Glutamatergic neuron (in vitro differentiated cells): ENCODE data around the gene MGRN1. TPM values are rescaled to one million over a fixed set of nuclear protein-coding genes. Genes with fewer than 3 reads are reported as not detected.

Experiments used
- DNase-seq: peaks from one replicate; pipeline ENCODE4 v3.0.0; 2022
- H3K27ac Mint-ChIP-seq: one replicate; pipeline ENCODE4 v1.8.0; 2020; ENCODE audit warnings: mild to moderate bottlenecking, mixed read lengths, inconsistent platforms; ENCODE audit not compliant: unreplicated experiment
- H3K27me3 Mint-ChIP-seq: one replicate; pipeline ENCODE4 v1.8.0; 2020; ENCODE audit warnings: mild to moderate bottlenecking, moderate library complexity, mixed read lengths, inconsistent platforms; ENCODE audit not compliant: unreplicated experiment
- H3K36me3 Mint-ChIP-seq: one replicate; pipeline ENCODE4 v1.8.0; 2020; ENCODE audit warnings: mild to moderate bottlenecking, mixed read lengths, inconsistent platforms; ENCODE audit not compliant: unreplicated experiment
- H3K4me1 Mint-ChIP-seq: one replicate; pipeline ENCODE4 v1.8.0; 2020; ENCODE audit warnings: mild to moderate bottlenecking, low read depth, mixed read lengths, inconsistent platforms; ENCODE audit not compliant: unreplicated experiment
- H3K4me3 Mint-ChIP-seq: one replicate; pipeline ENCODE4 v1.8.0; 2020; ENCODE audit warnings: mild to moderate bottlenecking, mixed read lengths, inconsistent platforms; ENCODE audit not compliant: unreplicated experiment
- H3K9me3 Mint-ChIP-seq: one replicate; pipeline ENCODE4 v1.8.0; 2020; ENCODE audit warnings: mild to moderate bottlenecking, moderate library complexity, mixed read lengths, inconsistent platforms; ENCODE audit not compliant: unreplicated experiment
- total RNA-seq: library from RNA; stranded (reverse); fragmentation: NEBNext Ultra II Directional; extraction: Animal tissue kit (Norgen Biotek cat#: 25700); gene quantifications from one replicate; pipeline ENCODE4 v1.2.1, GENCODE V29; 2021; ENCODE audit not compliant: unreplicated experiment
- TF ChIP-seq, protein P1 (sequence below): fragments of 200-600 bp; sonication (generic); IDR thresholded peaks from one replicate; pipeline ENCODE4 v1.5.0; 2021; ENCODE audit not compliant: partially characterized antibody, unreplicated experiment

MGRN1 gene
- total RNA-seq, 1 donor from 2014 or later, result 150 TPM

DNA sequence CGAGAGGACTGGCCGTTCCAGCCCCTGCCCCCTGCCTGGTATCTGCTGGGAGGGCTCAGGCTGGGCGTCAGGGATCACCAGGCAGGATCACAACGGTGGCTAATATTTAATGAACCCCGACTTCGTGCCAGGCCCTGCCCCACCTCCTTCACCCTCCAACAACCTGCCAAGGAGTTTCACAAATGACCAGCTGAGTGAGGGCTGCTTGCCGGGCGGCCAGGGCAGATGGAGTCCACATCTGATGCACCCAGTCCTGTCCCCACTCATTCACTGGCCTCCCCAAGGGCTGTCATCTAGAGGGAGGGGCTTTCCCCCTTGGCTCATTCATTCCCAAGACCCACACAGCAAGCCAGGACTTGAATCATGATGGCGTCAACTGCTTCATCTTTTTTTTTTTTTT, 27.5 kb upstream of the MGRN1 start:
- peaks cover 11% of the 10 kb centered on the region for H3K9me3 Mint-ChIP-seq
- no peak overlapping the region for H3K27ac Mint-ChIP-seq
- TF ChIP-seq, protein P1, sequence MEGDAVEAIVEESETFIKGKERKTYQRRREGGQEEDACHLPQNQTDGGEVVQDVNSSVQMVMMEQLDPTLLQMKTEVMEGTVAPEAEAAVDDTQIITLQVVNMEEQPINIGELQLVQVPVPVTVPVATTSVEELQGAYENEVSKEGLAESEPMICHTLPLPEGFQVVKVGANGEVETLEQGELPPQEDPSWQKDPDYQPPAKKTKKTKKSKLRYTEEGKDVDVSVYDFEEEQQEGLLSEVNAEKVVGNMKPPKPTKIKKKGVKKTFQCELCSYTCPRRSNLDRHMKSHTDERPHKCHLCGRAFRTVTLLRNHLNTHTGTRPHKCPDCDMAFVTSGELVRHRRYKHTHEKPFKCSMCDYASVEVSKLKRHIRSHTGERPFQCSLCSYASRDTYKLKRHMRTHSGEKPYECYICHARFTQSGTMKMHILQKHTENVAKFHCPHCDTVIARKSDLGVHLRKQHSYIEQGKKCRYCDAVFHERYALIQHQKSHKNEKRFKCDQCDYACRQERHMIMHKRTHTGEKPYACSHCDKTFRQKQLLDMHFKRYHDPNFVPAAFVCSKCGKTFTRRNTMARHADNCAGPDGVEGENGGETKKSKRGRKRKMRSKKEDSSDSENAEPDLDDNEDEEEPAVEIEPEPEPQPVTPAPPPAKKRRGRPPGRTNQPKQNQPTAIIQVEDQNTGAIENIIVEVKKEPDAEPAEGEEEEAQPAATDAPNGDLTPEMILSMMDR, result no peak
- peaks cover 17% of the 10 kb centered on the region for H3K4me1 Mint-ChIP-seq
- no peak overlapping the region for H3K4me3 Mint-ChIP-seq
- no peak for DNase-seq
- H3K36me3 Mint-ChIP-seq, result no peaks in the 10 kb centered on the region
- H3K27me3 Mint-ChIP-seq, result peaks cover 5% of the 10 kb centered on the region

DNA sequence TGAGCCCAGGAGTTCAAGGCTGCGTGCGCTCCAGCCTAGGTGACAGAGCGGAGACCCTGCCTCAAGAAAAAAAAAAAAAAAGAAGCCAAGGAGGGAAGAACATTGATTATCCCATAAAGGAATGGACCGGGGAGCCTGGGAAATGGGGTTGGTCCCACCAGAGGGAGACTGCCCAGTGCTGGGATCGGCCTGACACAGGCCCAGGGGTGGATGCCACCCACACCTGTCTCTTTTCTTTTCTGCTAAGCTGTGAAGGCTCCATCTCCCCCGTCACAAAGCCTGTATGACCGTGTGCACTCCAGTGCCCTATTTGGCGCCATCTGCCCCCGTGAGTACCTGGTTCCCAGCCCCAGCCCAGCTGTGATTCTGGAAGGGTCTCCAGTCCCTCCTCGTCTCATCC, 25.6 kb upstream of the MGRN1 start:
- TF ChIP-seq, protein P1, result no peak
- Mint-ChIP-seq H3K9me3 (peaks cover 6% of the 10 kb centered on the region), H3K27ac (no peak overlapping the region), H3K36me3 (no peaks in the 10 kb centered on the region), H3K4me3 (no peak overlapping the region), H3K27me3 (no peaks in the 10 kb centered on the region), H3K4me1 (peaks cover 6% of the 10 kb centered on the region)
- DNase-seq, result no peak

DNA sequence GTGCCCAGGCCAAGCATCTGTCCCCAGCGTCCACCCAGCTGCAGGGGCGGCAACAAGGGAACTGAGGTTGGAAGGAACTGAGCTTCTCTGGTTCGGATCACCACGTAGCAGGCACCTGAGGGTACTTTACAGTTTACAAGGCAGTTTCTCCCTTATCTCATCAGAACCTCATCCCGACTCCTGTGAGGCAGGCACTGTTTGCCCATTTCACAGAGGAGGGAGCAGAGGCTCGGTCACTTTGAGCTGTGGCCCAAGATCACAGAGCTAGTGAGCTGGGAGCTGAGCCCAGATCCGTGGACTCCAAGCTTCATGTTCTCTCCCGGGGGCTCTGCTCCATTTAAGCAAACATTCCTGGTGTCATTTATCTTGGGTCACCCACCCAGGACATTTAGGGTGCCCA, 25.1 kb upstream of the MGRN1 start:
- no peak for DNase-seq
- Mint-ChIP-seq H3K9me3 (peaks cover 6% of the 10 kb centered on the region), H3K27ac (no peak overlapping the region), H3K36me3 (no peaks in the 10 kb centered on the region), H3K27me3 (peaks cover under 1% of the 10 kb centered on the region), H3K4me1 (peaks cover 5% of the 10 kb centered on the region), H3K4me3 (no peak overlapping the region)
- TF ChIP-seq, protein P1, result no peak

DNA sequence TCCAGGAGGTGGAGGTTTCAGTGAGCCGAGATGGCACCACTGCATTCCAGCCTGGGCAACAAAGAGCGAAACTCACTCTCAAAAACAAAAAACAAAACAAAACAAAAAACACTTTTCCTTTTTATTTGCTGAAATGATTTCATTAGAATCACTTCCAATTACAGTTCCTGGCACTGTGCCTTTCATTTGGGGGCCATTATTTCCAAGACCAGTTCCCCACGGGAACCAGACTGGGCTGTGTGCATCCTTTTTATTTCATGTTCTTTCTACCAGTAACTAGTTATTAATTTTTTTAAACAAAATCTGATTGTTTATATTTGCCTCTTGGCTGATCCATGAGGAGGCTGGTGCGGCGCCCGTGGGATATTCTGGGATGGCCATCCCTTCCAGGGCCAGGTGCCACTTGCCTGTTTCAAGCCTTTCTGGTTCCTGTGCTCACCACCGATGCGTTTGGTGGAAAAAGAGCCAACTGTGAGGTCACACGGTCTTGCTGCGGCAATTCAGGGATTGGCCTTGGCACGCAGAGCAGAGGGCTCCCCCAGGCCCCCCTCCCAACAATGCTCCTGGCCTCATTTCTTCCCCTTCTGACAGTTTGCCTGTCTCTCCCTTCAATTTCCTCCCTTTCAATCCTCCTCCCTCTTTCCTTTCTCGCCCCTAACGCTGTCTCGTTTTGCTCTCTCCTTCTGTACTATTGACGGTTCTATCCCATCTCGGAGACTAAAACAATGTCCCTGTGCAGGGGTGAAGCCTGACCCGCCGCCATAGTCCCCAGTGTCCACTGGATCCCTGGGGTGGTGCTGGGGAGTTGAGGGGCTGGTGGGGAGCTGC, 23.4 kb upstream of the MGRN1 start:
- H3K27ac Mint-ChIP-seq, result peak overlapping the region; percentile 66
- no peak for DNase-seq
- peaks cover 3% of the 10 kb centered on the region for H3K27me3 Mint-ChIP-seq
- H3K9me3 Mint-ChIP-seq, result peaks cover 6% of the 10 kb centered on the region
- H3K4me3 Mint-ChIP-seq, result peak overlapping the region; percentile 30
- TF ChIP-seq, protein P1, result no peak
- H3K4me1 Mint-ChIP-seq, result peaks cover 5% of the 10 kb centered on the region
- H3K36me3 Mint-ChIP-seq, result no peaks in the 10 kb centered on the region

DNA sequence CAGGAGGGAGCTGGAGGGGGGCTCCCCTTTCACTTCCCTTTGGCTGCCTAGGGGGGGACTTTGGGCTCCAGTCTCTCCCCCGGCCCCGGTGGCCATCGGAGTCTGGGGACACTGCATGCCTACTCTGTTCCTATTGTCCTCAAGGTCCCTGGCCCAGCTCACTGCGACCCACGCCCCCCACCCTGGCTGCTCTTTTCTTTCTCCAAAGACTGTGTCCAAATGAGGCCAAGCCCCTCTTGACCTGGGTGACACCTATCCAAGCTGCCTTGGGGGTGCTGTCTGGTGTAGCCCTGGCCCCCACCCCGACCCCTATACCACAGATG, 22.8 kb upstream of the MGRN1 start:
- peaks cover 3% of the 10 kb centered on the region for H3K27me3 Mint-ChIP-seq
- no peak for DNase-seq
- no peak overlapping the region for H3K27ac Mint-ChIP-seq
- H3K9me3 Mint-ChIP-seq, result peaks cover 6% of the 10 kb centered on the region
- H3K4me3 Mint-ChIP-seq, result no peak overlapping the region
- H3K4me1 Mint-ChIP-seq, result peaks cover 3% of the 10 kb centered on the region
- no peaks in the 10 kb centered on the region for H3K36me3 Mint-ChIP-seq
- TF ChIP-seq, protein P1, result no peak
